GM19438 (cell line): ENCODE data around the gene FOXP1.
"Not testable (repeated sequence)": the region's sequence is repeated elsewhere in the genome, so short reads cannot be mapped to it uniquely, and the experiment has no call there.

Experiments used
- ATAC-seq: cut with Tn5 transposase; IDR thresholded peaks from one replicate; pipeline ENCODE4 v1.9.1; 2021; ENCODE audit warnings: low read depth; ENCODE audit not compliant: unreplicated experiment

The FOXP1 gene

GRCh38 chr3:71039332-71039731, 544.2 kb downstream of the FOXP1 start:
- ATAC-seq: no peak

- ATAC-seq: no peak
Measured at GRCh38 chr3:71037775-71038174, 545.8 kb downstream of the FOXP1 start.

- ATAC-seq: no peak
Measured at GRCh38 chr3:71035886-71036285, 547.6 kb downstream of the FOXP1 start.

GRCh38 chr3:71035314-71035713, 548.2 kb downstream of the FOXP1 start:
- ATAC-seq: no peak

DNA sequence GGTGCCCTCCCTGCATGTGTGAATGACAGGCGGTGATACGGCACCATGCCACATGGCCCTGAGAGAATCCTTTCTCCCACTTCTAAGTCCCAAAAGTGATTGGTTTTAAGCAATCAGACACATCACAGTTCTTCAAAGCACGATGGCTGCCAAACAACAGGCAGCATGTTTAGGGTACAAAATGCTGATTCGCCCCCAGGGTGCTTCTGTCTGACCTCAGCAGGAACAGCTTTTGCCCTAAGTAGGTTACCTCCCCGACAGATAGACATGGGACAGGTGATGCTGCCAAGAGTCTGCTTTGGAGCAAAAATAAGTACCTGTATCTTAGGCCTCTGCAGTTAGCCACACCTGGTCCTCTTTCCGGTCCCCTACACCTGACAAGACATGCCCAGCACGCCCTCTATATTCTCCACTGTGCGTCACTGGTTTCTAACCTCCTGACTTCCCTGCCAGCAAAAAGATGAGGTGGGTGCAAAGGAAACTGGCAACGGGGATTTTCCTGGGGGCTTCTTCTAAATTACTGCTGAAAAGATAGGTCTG, 549.8 kb downstream of the FOXP1 start:
- no peak for ATAC-seq

- no peak for ATAC-seq
Measured at GRCh38 chr3:71031914-71032521, 551.5 kb downstream of the FOXP1 start.

DNA sequence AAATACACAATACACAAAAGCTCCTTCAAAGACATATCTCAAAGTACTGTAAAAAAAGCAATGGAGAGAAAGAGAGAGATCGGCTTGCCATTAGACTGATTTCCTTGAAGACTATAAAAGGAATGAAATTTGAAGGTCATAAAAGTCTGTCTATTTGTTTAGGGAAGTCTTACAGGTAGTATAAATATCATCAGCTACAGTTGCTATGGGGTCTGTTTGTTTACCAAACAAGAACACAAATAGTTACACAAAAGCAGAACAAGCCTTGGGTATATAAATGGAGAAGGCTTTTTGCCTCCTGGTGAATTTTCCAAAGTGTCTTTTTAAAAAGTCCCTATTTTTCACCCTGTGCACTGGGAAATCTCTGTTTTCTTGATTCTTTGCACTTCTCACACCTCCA, 552.3 kb downstream of the FOXP1 start:
- no peak for ATAC-seq

DNA sequence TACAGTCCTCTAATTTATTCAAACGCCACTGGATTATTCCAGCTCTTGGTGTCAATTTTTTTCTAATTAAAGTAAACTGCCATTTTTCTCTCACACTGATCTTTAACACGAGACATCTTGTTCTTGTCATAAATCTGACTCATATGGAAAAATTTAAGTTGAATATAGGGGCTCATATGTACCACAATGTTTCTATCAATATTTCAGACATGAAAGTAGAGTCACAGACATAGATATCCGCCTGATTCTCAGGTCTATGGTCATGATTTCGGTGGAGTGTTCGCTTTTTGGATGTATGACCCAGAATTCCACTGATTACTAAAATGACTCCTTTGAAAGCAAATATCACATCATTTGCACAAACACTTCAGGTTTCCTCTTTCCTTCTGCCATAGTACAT, 552.8 kb downstream of the FOXP1 start:
- no peak for ATAC-seq

DNA sequence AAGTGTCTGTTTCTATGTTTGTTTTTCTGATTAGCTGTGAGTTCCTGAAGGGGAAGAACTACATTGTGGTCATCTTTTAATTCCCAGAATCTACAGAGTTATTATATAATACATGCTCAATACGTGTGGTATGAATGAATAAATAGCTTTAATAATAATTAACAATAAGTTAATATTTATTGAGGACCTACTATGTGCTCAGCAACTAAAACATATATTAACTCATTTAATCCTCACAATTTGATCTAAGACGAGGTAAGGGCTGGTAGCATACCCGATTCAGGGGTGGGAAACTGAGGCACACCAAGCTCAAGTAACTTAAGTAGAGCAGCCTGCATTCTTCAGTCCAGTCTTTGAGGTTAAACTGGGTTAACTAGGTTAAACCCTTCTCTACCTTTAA, 553.8 kb downstream of the FOXP1 start:
- ATAC-seq: no peak

- no peak for ATAC-seq
Measured at GRCh38 chr3:71028802-71029201, 554.7 kb downstream of the FOXP1 start.

DNA sequence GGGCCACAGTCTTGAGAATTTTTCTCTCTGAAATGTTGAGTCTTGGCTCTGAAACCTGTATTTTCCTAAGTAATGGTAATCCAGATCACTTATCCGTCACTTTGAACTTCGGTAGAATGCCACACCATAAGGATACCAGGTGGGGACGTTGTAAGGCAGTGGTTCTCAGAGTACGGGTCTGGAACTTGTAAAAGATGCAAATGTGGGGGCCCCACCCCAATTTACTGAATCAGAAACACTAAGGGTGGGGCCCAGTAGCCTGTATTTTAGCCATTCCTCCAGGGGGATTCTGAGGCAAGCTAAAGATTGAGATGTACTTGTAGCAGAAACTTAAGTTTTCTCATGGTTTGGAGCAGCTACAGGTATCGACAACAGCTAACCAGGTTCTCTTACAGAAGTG, 555.3 kb downstream of the FOXP1 start:
- ATAC-seq: no peak

DNA sequence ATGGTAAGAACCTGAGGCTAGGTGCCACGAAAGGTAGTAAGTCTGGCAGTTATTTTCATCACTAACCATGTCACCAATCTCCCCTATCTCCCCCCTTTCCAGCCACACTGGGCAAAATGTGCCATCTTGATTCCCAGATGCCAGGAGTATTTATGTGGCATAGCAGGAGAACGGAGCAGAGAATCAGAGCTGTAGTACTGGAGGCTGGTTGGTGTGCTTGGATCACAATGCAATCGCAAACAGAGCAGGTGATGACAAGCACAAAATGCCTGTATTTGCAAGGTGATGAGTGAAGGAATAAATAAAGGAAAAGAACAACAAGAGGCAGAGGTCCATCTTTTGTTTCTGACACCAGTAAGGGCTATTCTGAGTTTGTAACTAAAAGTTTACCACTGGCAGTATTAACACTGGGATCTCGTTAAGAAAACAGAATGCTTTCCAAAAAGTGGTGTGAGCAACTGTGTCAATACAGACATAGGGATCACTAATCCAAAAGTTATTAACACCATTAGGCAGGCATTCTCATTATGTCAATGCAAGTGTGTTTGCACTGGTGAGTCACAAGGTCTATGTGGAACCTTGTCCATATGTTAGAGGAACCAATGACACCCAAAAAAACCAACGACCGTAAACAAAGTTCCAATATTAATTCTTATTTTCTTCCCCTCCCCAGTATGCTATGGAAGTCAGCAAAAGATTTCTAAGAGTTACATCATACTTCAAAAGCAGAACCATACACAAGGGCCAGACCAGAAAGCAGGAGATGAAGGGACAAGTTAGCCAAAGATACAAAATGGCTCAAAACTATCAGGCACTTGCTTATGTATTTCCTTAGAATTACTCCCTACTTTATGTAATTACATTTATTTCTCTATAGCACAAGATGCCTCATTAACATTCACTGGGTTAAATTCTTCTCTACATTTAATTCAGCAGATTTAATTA, 556.6 kb downstream of the FOXP1 start:
- ATAC-seq: no peak

DNA sequence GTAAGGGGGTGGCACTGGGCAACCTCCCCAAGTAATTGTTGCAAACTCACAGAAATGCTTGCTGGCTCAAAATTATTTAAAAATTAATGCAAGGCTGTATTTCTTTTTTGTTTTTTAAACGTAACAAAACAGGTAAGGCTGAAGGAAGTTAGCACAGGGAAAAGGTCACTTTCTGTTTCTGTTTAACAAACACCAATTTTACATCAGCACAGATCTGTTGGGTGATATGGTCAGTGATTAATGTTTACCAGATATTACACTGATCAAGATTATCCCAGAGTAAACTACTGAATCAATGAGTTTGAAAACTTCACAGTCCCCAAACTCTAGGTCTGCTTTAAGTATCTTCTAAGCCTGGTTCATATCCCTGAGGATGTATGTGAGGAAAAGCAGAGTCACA, 558.0 kb downstream of the FOXP1 start:
- no peak for ATAC-seq

GRCh38 chr3:71025010-71025409, 558.5 kb downstream of the FOXP1 start:
- ATAC-seq: no peak

DNA sequence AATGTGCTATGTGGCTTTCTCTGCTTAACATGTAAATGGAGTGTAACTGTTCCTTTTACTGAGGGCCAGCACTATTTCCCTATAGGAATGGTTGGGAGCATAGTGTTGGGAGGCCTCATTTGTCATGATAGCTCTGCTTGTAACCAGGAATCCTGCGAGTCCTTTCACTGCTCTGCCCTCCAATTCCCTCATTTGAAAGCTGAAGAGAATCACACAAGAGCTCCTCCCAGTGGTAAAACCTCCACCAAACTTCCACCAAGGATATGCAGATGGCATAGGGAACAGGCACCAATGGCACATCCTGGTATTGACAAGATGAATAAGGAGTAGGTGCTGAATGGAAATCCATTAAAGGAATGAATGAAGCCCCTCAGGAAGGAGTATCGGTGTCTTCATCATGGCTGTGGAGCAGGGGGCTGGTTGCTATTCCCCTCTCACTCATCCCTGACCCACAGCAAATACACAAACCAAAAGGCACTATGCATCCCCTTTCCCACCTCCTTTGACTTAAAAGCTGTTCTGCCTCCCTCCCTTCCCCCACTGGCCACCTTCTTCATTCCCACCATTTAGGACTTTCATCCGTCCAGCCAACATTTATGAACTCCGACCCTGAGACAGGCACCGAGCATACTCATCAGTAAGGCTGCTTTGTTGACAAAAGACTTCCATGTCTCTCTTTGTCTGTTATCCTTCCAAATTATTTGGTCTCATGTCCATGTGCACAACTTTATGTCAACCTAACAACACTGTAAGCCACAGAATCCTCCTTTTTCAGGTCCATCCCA, 560.8 kb downstream of the FOXP1 start:
- no peak for ATAC-seq

- ATAC-seq: no peak
Measured at GRCh38 chr3:71018799-71019198, 564.7 kb downstream of the FOXP1 start.

GRCh38 chr3:71016178-71016845, 567.2 kb downstream of the FOXP1 start:
- ATAC-seq: no peak

DNA sequence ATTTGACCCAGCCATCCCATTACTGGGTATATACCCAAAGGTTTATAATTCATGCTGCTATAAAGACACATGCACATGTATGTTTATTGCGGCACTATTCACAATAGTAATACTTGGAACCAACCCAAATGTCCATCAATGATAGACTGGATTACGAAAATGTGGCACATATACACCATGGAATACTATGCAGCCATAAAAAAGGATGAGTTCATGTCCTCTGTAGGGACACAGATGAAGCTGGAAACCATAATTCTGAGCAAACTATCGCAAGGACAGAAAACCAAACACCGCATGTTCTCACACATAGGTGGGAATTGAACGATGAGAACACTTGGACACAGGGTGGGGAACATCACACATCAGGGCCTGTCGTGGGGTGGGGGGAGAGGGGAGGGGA, 568.9 kb downstream of the FOXP1 start:
- not testable (repeated sequence) for ATAC-seq

GRCh38 chr3:71012971-71013370, 570.6 kb downstream of the FOXP1 start:
- no peak for ATAC-seq

DNA sequence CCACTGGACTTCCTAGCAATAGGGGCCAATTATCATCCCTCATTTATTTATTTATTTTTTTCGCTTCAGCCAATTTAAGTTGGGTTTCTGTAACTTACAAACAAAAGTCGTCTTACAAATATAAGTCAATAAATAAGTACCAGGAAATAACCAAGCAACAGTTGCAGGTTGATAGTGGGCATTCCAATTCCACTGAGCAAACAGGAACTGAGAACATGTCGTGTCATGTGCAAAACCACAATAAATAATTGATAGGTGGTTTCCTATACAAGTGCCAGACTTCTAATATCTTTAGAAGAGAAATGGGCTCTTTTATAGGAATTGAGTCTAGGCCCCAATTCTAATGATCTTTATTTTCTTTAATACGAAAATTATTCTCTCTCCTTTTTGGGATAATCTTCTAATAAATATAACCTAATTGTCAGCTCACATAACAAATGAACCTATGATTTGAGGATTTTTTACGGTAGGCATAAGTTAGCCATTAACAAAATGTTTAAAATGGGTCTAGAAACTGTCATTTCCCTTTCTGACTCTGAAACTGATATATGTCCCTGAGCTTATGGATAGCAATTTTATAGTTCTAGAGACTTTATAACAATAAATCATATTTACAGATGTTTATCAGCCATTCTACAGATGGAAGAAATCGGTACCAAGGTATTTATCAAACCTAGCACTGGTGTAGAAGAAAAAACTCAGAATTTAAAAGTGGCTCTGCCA, 571.8 kb downstream of the FOXP1 start:
- peak; percentile 87 for ATAC-seq
